ENCODE data around the gene CYB5D1.

DNA sequence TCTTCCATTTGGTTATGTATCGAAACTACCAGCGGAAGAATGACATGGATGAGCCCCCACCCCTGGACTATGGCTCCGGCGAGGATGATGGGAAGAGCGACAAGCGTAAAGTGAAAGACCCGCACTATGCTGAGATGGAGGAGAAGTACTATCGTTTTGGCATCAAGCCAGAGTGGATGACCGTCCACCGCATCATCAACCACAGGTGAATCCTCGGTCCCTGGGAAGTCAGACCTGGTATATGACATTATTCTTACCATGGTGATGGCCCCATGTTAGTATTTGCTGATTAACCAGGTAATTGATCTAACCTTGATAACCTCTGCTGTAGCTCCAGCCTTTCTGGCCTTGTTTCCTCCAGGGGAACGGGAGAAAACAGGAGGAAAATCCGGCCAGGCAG is 39.3 kb downstream of the CYB5D1 start:
- TF ChIP-seq EZH2 (IDR thresholded peaks at IDR 0.05; ENCODE audit: low read length): no peak
- TF ChIP-seq, protein P1, sequence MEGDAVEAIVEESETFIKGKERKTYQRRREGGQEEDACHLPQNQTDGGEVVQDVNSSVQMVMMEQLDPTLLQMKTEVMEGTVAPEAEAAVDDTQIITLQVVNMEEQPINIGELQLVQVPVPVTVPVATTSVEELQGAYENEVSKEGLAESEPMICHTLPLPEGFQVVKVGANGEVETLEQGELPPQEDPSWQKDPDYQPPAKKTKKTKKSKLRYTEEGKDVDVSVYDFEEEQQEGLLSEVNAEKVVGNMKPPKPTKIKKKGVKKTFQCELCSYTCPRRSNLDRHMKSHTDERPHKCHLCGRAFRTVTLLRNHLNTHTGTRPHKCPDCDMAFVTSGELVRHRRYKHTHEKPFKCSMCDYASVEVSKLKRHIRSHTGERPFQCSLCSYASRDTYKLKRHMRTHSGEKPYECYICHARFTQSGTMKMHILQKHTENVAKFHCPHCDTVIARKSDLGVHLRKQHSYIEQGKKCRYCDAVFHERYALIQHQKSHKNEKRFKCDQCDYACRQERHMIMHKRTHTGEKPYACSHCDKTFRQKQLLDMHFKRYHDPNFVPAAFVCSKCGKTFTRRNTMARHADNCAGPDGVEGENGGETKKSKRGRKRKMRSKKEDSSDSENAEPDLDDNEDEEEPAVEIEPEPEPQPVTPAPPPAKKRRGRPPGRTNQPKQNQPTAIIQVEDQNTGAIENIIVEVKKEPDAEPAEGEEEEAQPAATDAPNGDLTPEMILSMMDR (optimal IDR thresholded peaks at IDR 0.05 in 1 of 3, IDR thresholded peaks at IDR 0.05 in 1 of 3, conservative IDR thresholded peaks at IDR 0.05 in 1 of 3; ENCODE audit: extremely low read depth in 1 of 3, insufficient read depth in 2 of 3, low read length in 3 of 3): no peak
